Stomach (tissue), 4 donors: Measurements from ENCODE around the gene BTF3L4.

ENCODE experiments used
- CTCF ChIP-seq, 7 experiments: fragments of 450-650 bp in 4 of 7; fragments of 200-600 bp in 3 of 7; sonication (generic) in 3 of 7; IDR thresholded peaks; one replicate each; pipeline ENCODE4 v1.5.1; 2016 to 2019; ENCODE audit warnings: antibody characterized with exemption in 7 of 7, control low read depth in 2 of 7, mild to moderate bottlenecking in 1 of 7
- EP300 ChIP-seq: sonication (generic); formaldehyde crosslinking; IDR thresholded peaks from one replicate; pipeline ENCODE4 v1.6.1; 2017; ENCODE audit warnings: antibody characterized with exemption
- POLR2A ChIP-seq, 4 donors: fragments of 450-650 bp; IDR thresholded peaks; one replicate each; pipeline ENCODE4 v1.6.1; 2016; ENCODE audit warnings: antibody characterized with exemption in 4 of 4, control low read depth in 2 of 4, mild to moderate bottlenecking in 1 of 4, moderate library complexity in 1 of 4

DNA sequence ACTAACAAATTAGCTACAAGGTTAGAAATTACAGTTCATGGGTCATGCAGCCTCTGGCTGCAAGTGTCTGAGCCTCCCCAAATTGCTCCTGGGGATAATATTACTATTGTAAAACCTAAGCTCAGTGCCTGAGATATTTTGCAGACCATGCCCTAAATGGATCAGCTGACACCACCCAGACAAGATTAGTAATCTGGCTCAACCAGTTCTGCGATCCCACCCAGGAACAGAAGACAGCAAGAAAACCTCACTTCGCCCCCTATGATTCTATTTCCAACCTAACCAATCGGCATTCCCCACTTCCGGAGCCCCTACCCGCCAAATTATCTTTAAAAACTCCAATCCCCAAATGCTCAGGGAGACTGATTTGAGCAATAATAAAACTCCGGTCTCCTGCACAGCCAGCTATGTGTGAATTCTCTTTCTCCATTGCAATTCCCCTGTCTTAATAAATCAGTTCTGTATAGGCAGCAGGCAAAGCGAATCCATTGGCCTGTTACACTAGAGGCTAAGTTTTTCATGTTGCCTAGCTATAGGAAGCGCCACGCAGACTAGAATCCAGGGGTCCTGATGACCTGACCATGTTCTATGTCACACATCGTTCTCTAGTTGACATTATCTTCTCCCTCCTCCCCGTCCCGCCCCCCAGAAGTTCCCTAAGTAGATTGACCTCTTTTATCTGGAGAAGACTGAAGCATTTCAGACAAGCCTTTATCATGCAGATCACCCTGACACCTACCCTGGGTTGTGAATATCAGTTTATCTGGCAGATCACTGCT is 63.4 kb downstream of the BTF3L4 start:
- no peak for TF ChIP-seq CTCF (IDR thresholded peaks at IDR 0.05)
- TF ChIP-seq POLR2A (IDR thresholded peaks at IDR 0.05) = no peak
- no peak for TF ChIP-seq EP300
